Heart left ventricle (tissue), 13 donors: ENCODE measurements around the gene CLEC19A.

Experiments used
- CTCF ChIP-seq, 12 donors: fragments of 200-600 bp; sonication (generic) in 4 of 12; IDR thresholded peaks; one replicate each; pipeline versions ENCODE4 v1.5.0 to v1.8.0; 2018 to 2022; ENCODE audit warnings: antibody characterized with exemption in 12 of 12, mild to moderate bottlenecking in 5 of 12
- POLR2A ChIP-seq, 2 donors: fragments of 450-650 bp; IDR thresholded peaks; one replicate each; pipeline ENCODE4 v1.6.1; 2017; ENCODE audit warnings: antibody characterized with exemption in 2 of 2, mild to moderate bottlenecking in 2 of 2, moderate library complexity in 2 of 2
- donor health status: ischemic (EF 13 %, LVEDD 7.1; RV severe dilation, severe dysfunction).
- donor health status: DM: no; HTN: yes; CAD: no.
- donor health status: DM: no; HTN: no; CAD: no.
- donor health status: ischemic (EF 25% LVEDD 6.9; RV normal size, moderate dysfunction).
- donor health status: ischemic (EF 25% LVEDD 5.7; RV mildly dilated, moderate dysfunction).
- donor health status: ischemic (EF 35%, LVEDD 5.7; RV mildly dilated, moderate dysfunction).
- donor health status: nonischemic (EF 11% LVEDD 7.7; RV severe dilation, severe dysfunction).
- donor health status: DM: yes; HTN: yes; CAD: no.
- donor health status: PGD.
- donor health status: ischemic (EF 29% LVEDD 5.4; RV normal size, mild dysfunction).
- donor health status: nonischemic (EF 23%, LVEDD 6.1; RV moderate dilation, normal function).

- no peak for TF ChIP-seq CTCF (IDR thresholded peaks at IDR 0.05)
- no peak for TF ChIP-seq POLR2A (IDR thresholded peaks at IDR 0.05)
Measured at GRCh38 chr16:19328364-19328763, 42.8 kb downstream of the CLEC19A start.
